ENCODE measurements around the gene KIF4A. TPM values are rescaled to one million over a fixed set of nuclear protein-coding genes. Genes with fewer than 3 reads are reported as not detected.
"Not testable (repeated sequence)": the region's sequence is repeated elsewhere in the genome, so short reads cannot be mapped to it uniquely, and the experiment has no call there.

The KIF4A gene
- total RNA-seq, 4 donors from 2014 or later = 0.59 TPM; not detected in 3

DNA sequence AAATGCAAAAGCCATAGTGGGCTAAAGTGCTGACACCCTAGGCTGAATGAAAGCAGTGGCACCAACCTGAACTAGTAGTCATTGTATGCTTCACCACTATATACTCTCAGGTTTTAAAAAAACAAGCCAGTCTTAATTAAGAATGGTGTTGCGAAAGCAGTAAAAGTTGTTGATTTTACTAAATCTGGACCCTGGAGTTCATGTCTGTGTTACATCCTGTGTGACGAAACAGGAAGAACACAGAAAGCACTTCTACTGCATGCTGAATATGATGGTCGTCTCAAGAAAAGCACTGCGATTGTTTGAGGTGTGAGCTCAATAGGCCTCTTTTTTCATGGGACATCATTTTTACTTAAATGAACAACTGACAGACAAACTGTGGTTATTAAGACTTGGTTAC is 109.0 kb downstream of the KIF4A start:
- H3K36me3 ChIP-seq = no peaks in the 10 kb centered on the region
- H3K4me1 ChIP-seq = no peaks in the 10 kb centered on the region
- no peak overlapping the region for H3K27ac ChIP-seq
- no peaks in the 10 kb centered on the region for H3K27me3 ChIP-seq
- 51 to 69% methylated on average over 4 of the region's 4 CpGs for WGBS, 2 donors
- DNase-seq (ENCODE audit: low spot score in 2 of 2) = no peak
- H3K4me3 ChIP-seq = no peak overlapping the region
- H3K9me3 ChIP-seq = no peaks in the 10 kb centered on the region
- TF ChIP-seq, protein P1, sequence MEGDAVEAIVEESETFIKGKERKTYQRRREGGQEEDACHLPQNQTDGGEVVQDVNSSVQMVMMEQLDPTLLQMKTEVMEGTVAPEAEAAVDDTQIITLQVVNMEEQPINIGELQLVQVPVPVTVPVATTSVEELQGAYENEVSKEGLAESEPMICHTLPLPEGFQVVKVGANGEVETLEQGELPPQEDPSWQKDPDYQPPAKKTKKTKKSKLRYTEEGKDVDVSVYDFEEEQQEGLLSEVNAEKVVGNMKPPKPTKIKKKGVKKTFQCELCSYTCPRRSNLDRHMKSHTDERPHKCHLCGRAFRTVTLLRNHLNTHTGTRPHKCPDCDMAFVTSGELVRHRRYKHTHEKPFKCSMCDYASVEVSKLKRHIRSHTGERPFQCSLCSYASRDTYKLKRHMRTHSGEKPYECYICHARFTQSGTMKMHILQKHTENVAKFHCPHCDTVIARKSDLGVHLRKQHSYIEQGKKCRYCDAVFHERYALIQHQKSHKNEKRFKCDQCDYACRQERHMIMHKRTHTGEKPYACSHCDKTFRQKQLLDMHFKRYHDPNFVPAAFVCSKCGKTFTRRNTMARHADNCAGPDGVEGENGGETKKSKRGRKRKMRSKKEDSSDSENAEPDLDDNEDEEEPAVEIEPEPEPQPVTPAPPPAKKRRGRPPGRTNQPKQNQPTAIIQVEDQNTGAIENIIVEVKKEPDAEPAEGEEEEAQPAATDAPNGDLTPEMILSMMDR (IDR thresholded peaks at IDR 0.05) = no peak
- no peak for TF ChIP-seq EP300 (IDR thresholded peaks at IDR 0.05)
- TF ChIP-seq POLR2A (IDR thresholded peaks at IDR 0.05) = no peak

DNA sequence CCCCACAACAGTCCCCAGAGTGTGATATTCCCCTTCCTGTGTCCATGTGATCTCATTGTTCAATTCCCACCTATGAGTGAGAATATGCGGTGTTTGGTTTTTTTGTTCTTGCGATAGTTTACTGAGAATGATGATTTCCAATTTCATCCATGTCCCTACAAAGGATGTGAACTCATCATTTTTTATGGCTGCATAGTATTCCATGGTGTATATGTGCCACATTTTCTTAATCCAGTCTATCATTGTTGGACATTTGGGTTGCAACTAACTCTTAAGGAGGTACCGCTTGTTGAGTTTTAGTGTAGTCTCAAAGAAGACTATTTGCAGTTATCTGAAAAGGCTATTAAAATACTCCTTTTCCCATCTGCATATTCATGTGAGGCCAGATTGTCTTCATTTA is 110.3 kb downstream of the KIF4A start:
- WGBS, 2 donors = 99 to 100% methylated on average over 1 to 3 of the region's 3 CpGs
- not testable (repeated sequence) for H3K27me3 ChIP-seq; H3K4me3 ChIP-seq; H3K4me1 ChIP-seq; H3K27ac ChIP-seq; H3K36me3 ChIP-seq; H3K9me3 ChIP-seq; DNase-seq (ENCODE audit: low spot score in 2 of 2)

DNA sequence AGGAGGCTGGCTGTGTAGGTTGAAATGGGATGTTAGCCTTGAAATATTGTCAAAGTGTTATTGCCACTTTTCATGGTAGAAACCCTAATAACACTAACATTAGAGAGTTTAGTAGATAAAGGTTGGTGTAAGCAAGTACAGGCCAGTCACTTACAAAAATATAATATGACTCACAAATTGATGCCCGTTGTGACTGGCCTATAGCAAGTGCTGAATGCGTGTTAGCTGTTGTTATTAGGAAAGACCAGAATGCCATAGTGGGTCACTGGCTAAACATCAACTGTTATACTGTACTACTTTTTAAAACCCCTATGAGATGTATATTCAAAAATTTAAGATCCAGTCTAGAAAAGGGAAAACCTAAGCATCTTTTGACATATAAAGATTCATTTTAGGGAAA is 112.8 kb downstream of the KIF4A start:
- H3K27ac ChIP-seq = no peak overlapping the region
- H3K4me3 ChIP-seq = no peak overlapping the region
- DNase-seq (ENCODE audit: low spot score in 2 of 2) = no peak
- no peaks in the 10 kb centered on the region for H3K9me3 ChIP-seq
- H3K4me1 ChIP-seq = no peaks in the 10 kb centered on the region
- 68 to 82% methylated on average over 2 of the region's 2 CpGs for WGBS, 2 donors
- TF ChIP-seq POLR2A (IDR thresholded peaks at IDR 0.05) (no peak), EP300 (IDR thresholded peaks at IDR 0.05) (no peak)
- TF ChIP-seq, protein P1 (IDR thresholded peaks at IDR 0.05) = no peak
- no peaks in the 10 kb centered on the region for H3K27me3 ChIP-seq
- H3K36me3 ChIP-seq = no peaks in the 10 kb centered on the region

DNA sequence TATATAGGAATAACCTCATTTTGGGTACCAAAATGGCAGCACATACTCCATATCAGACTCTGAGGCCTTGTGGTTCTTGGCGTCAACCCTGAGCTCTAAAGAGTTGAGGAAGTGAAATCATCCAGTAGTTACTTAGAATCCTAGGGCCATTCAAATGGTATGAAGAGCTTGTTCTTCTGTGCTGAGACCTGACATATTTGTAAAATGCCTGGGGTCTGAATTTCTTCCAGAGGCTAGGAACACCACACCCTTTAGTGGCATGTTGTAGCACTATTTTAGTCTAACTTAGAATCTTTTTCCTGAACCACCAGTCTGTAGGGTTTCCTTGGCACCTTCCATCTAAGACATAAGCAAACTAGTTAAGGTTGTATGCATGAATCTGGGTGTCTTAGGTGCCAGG is 115.1 kb downstream of the KIF4A start:
- Histone ChIP-seq H3K27ac (no peak overlapping the region), H3K9me3 (no peaks in the 10 kb centered on the region), H3K4me1 (no peaks in the 10 kb centered on the region), H3K36me3 (no peaks in the 10 kb centered on the region), H3K4me3 (no peak overlapping the region), H3K27me3 (no peaks in the 10 kb centered on the region)
- no peak for TF ChIP-seq POLR2A (IDR thresholded peaks at IDR 0.05)
- no peak for TF ChIP-seq EP300 (IDR thresholded peaks at IDR 0.05)
- TF ChIP-seq, protein P1 (IDR thresholded peaks at IDR 0.05) = no peak
- DNase-seq (ENCODE audit: low spot score in 2 of 2) = no peak
- WGBS, 2 donors = 100% methylated on average over 1 of the region's 1 CpG; no CpG with 5 or more reads in 1 of the 2 donors

DNA sequence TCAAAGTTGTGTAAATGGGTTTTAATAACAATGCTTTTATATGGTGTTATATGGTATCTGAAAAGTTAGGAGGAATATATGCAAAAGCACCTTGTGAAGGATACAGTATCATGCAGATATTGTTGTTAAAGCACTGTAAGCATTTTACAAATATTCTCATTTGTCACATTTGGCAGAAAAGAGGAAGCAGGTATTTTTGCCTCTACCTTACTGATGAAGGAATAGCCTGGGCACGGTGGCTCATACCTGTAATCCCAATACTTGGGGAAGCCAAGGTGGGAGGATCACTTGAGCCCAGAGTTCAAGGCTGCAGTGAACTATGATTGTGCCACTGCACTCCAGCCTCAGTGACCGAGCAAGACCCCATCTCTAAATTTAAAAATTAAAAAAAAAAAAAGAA is 121.0 kb downstream of the KIF4A start:
- TF ChIP-seq EP300 (IDR thresholded peaks at IDR 0.05) = no peak
- TF ChIP-seq, protein P1 (IDR thresholded peaks at IDR 0.05) = no peak
- no peak for TF ChIP-seq POLR2A (IDR thresholded peaks at IDR 0.05)
- no peaks in the 10 kb centered on the region for H3K27me3 ChIP-seq
- H3K4me3 ChIP-seq = no peak overlapping the region
- H3K4me1 ChIP-seq = no peaks in the 10 kb centered on the region
- DNase-seq (ENCODE audit: low spot score in 2 of 2) = no peak
- H3K27ac ChIP-seq = no peak overlapping the region
- H3K9me3 ChIP-seq = no peaks in the 10 kb centered on the region
- no peaks in the 10 kb centered on the region for H3K36me3 ChIP-seq
- WGBS, 2 donors = 68 to 100% methylated on average over 2 of the region's 2 CpGs

DNA sequence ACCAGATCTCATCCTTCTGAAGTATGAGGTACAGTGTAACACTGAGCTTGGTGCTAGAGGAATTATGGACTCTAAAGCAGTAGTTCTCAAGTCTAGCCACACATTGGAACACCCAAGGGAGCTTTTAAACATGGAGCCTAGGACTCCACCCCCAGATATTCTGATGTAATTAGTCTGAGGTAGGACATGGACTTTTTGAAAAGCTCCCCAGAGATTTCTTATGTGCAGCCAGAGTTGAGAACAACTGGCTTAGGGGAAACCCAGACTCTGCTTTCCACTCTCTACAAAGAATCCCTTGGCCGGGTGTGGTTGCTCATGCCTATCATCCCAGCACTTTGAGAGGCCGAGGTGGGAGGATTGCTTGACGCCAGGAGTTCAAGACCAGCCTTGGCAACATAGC is 121.6 kb downstream of the KIF4A start:
- no peaks in the 10 kb centered on the region for H3K4me1 ChIP-seq
- no peak overlapping the region for H3K4me3 ChIP-seq
- no peak for DNase-seq (ENCODE audit: low spot score in 2 of 2)
- no peaks in the 10 kb centered on the region for H3K36me3 ChIP-seq
- H3K27ac ChIP-seq = no peak overlapping the region
- WGBS, 2 donors = 78 to 94% methylated on average over 3 of the region's 3 CpGs
- H3K27me3 ChIP-seq = no peaks in the 10 kb centered on the region
- no peaks in the 10 kb centered on the region for H3K9me3 ChIP-seq
- TF ChIP-seq EP300 (IDR thresholded peaks at IDR 0.05) (no peak), POLR2A (IDR thresholded peaks at IDR 0.05) (no peak)
- TF ChIP-seq, protein P1 (IDR thresholded peaks at IDR 0.05) = no peak

All from tibial nerve (tissue), 4 donors.